ENCODE data around the gene BBX.

Gene BBX

DNA sequence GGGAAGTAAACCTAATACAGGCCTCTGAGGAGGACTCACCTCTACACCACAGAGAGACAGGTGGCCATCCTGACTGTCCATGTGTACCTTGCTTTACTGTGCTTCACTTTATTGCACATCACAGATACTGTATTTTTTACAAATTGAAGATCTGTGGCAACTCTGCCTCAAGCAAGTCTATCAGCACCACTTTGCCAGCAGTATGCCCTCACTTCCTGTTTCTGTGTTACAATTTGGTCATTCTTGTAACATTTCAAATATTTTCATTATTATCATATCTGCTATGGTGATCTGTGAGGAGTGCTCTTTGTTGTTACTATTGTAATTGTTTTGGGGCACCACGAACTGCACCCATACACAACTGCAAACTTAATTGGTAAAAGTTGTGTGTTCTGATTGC, 78.0 kb downstream of the BBX start:
- Histone ChIP-seq H3K27ac (replicated peaks) (peak overlapping the region; percentile 27; the same call in 1 of the 2 replicates), H3K4me3 (replicated peaks; ENCODE audit: insufficient read depth, low read length) (no peak overlapping the region), H3K27me3 (ENCODE audit: insufficient read depth, poor library complexity, severe bottlenecking) (no peaks in the 10 kb centered on the region)
- peak in 1 of 2 experiments; percentile 40 for DNase-seq (ENCODE audit: low read depth in 1 of 2, low spot score in 1 of 2)
- TF ChIP-seq POLR2AphosphoS5 (IDR thresholded peaks at IDR 0.05; ENCODE audit: low read depth) (no peak), REST (IDR thresholded peaks at IDR 0.05; ENCODE audit: insufficient replicate concordance, low read depth) (no peak), GABPA (IDR thresholded peaks at IDR 0.05; ENCODE audit: low read depth) (no peak), SPI1 (IDR thresholded peaks at IDR 0.05; ENCODE audit: borderline replicate concordance, low read depth) (peak; percentile 95)
- TF ChIP-seq, protein P1, sequence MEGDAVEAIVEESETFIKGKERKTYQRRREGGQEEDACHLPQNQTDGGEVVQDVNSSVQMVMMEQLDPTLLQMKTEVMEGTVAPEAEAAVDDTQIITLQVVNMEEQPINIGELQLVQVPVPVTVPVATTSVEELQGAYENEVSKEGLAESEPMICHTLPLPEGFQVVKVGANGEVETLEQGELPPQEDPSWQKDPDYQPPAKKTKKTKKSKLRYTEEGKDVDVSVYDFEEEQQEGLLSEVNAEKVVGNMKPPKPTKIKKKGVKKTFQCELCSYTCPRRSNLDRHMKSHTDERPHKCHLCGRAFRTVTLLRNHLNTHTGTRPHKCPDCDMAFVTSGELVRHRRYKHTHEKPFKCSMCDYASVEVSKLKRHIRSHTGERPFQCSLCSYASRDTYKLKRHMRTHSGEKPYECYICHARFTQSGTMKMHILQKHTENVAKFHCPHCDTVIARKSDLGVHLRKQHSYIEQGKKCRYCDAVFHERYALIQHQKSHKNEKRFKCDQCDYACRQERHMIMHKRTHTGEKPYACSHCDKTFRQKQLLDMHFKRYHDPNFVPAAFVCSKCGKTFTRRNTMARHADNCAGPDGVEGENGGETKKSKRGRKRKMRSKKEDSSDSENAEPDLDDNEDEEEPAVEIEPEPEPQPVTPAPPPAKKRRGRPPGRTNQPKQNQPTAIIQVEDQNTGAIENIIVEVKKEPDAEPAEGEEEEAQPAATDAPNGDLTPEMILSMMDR (IDR thresholded peaks at IDR 0.05; ENCODE audit: insufficient read depth, low read length): no peak

GRCh38 chr3:107604057-107604822, 81.5 kb downstream of the BBX start:
- DNase-seq (ENCODE audit: low read depth in 1 of 2, low spot score in 1 of 2): no peak

More at GRCh38 chr3:107604057-107604822, 81.5 kb downstream of the BBX start:
- no peak for TF ChIP-seq REST (IDR thresholded peaks at IDR 0.05; ENCODE audit: insufficient replicate concordance, low read depth)
- TF ChIP-seq POLR2AphosphoS5 (IDR thresholded peaks at IDR 0.05; ENCODE audit: low read depth): no peak
- TF ChIP-seq GABPA (IDR thresholded peaks at IDR 0.05; ENCODE audit: low read depth): no peak
- TF ChIP-seq SPI1 (IDR thresholded peaks at IDR 0.05; ENCODE audit: borderline replicate concordance, low read depth): no peak
- TF ChIP-seq, protein P1 (IDR thresholded peaks at IDR 0.05; ENCODE audit: insufficient read depth, low read length): no peak
- no peak overlapping the region for H3K27ac ChIP-seq (replicated peaks)
- no peak overlapping the region for H3K4me3 ChIP-seq (replicated peaks; ENCODE audit: insufficient read depth, low read length)
- no peaks in the 10 kb centered on the region for H3K27me3 ChIP-seq (ENCODE audit: insufficient read depth, poor library complexity, severe bottlenecking)
